NAMALWA (cell line): ENCODE data around the gene EPG5.

Experiments
- DNase-seq: peaks from one replicate; pipeline ENCODE4 v3.0.0-alpha.2; 2015; ENCODE audit warnings: low spot score

Gene EPG5

GRCh38 chr18:45802814-45803492, 164.2 kb downstream of the EPG5 start:
- DNase-seq = no peak

GRCh38 chr18:45801416-45802004, 165.6 kb downstream of the EPG5 start:
- no peak for DNase-seq
